Measurements from ENCODE around the gene CFAP221.

Gene CFAP221

GRCh38 chr2:119586085-119586484 lies 41.8 kb downstream of the CFAP221 start:
- H3K9ac ChIP-seq (ENCODE audit: insufficient read length, low read depth): no peak overlapping the region
- H3K27me3 ChIP-seq (ENCODE audit: insufficient read depth, insufficient read length): no peaks in the 10 kb centered on the region
- H3K36me3 ChIP-seq (ENCODE audit: insufficient read depth, insufficient read length, low read length): no peaks in the 10 kb centered on the region
- no peaks in the 10 kb centered on the region for H3K4me1 ChIP-seq (ENCODE audit: insufficient read depth, insufficient read length)
- H3K9me3 ChIP-seq (ENCODE audit: insufficient read depth, low read length): peaks cover 12% of the 10 kb centered on the region
- no peak for DNase-seq (ENCODE audit: low read depth, low spot score)
- TF ChIP-seq YY1 (IDR thresholded peaks at IDR 0.05; ENCODE audit: insufficient read depth, insufficient read length) (no peak), ZNF274 (IDR thresholded peaks at IDR 0.05; ENCODE audit: low read depth, low read length) (no peak)
- no peak overlapping the region for H3K4me3 ChIP-seq (ENCODE audit: insufficient read length, low read depth)

GRCh38 chr2:119590873-119591272 lies 46.6 kb downstream of the CFAP221 start:
- no peak for DNase-seq (ENCODE audit: low read depth, low spot score)
- TF ChIP-seq YY1 (IDR thresholded peaks at IDR 0.05; ENCODE audit: insufficient read depth, insufficient read length): no peak
- TF ChIP-seq ZNF274 (IDR thresholded peaks at IDR 0.05; ENCODE audit: low read depth, low read length): no peak
- TF ChIP-seq SUZ12 (IDR thresholded peaks at IDR 0.05; ENCODE audit: extremely low read depth, insufficient read depth, insufficient read length): no peak

GRCh38 chr2:119591523-119591922 lies 47.3 kb downstream of the CFAP221 start:
- Histone ChIP-seq H3K4me3 (ENCODE audit: insufficient read length, low read depth) (no peak overlapping the region), H3K9me3 (ENCODE audit: insufficient read depth, low read length) (no peaks in the 10 kb centered on the region), H3K27me3 (ENCODE audit: insufficient read depth, insufficient read length) (no peaks in the 10 kb centered on the region), H3K9ac (ENCODE audit: insufficient read length, low read depth) (no peak overlapping the region), H3K4me1 (ENCODE audit: insufficient read depth, insufficient read length) (no peaks in the 10 kb centered on the region), H3K36me3 (ENCODE audit: insufficient read depth, insufficient read length, low read length) (no peaks in the 10 kb centered on the region)
- DNase-seq (ENCODE audit: low read depth, low spot score): no peak
- TF ChIP-seq ZNF274 (IDR thresholded peaks at IDR 0.05; ENCODE audit: low read depth, low read length): no peak
- no peak for TF ChIP-seq SUZ12 (IDR thresholded peaks at IDR 0.05; ENCODE audit: extremely low read depth, insufficient read depth, insufficient read length)
- TF ChIP-seq YY1 (IDR thresholded peaks at IDR 0.05; ENCODE audit: insufficient read depth, insufficient read length): no peak

More at GRCh38 chr2:119590873-119591272, 46.6 kb downstream of the CFAP221 start:
- Histone ChIP-seq H3K9ac (ENCODE audit: insufficient read length, low read depth) (no peak overlapping the region), H3K36me3 (ENCODE audit: insufficient read depth, insufficient read length, low read length) (no peaks in the 10 kb centered on the region), H3K4me3 (ENCODE audit: insufficient read length, low read depth) (no peak overlapping the region), H3K4me1 (ENCODE audit: insufficient read depth, insufficient read length) (no peaks in the 10 kb centered on the region), H3K27me3 (ENCODE audit: insufficient read depth, insufficient read length) (no peaks in the 10 kb centered on the region), H3K9me3 (ENCODE audit: insufficient read depth, low read length) (no peaks in the 10 kb centered on the region)

GRCh38 chr2:119592436-119592835 lies 48.2 kb downstream of the CFAP221 start:
- Histone ChIP-seq H3K9me3 (ENCODE audit: insufficient read depth, low read length) (no peaks in the 10 kb centered on the region), H3K9ac (ENCODE audit: insufficient read length, low read depth) (no peak overlapping the region), H3K4me3 (ENCODE audit: insufficient read length, low read depth) (no peak overlapping the region), H3K4me1 (ENCODE audit: insufficient read depth, insufficient read length) (no peaks in the 10 kb centered on the region), H3K27me3 (ENCODE audit: insufficient read depth, insufficient read length) (no peaks in the 10 kb centered on the region), H3K36me3 (ENCODE audit: insufficient read depth, insufficient read length, low read length) (no peaks in the 10 kb centered on the region)
- TF ChIP-seq ZNF274 (IDR thresholded peaks at IDR 0.05; ENCODE audit: low read depth, low read length) (no peak), SUZ12 (IDR thresholded peaks at IDR 0.05; ENCODE audit: extremely low read depth, insufficient read depth, insufficient read length) (no peak), YY1 (IDR thresholded peaks at IDR 0.05; ENCODE audit: insufficient read depth, insufficient read length) (no peak)
- DNase-seq (ENCODE audit: low read depth, low spot score): no peak

- TF ChIP-seq YY1 (IDR thresholded peaks at IDR 0.05; ENCODE audit: insufficient read depth, insufficient read length) (no peak), ZNF274 (IDR thresholded peaks at IDR 0.05; ENCODE audit: low read depth, low read length) (no peak), SUZ12 (IDR thresholded peaks at IDR 0.05; ENCODE audit: extremely low read depth, insufficient read depth, insufficient read length) (no peak)
- no peaks in the 10 kb centered on the region for H3K36me3 ChIP-seq (ENCODE audit: insufficient read depth, insufficient read length, low read length)
- no peaks in the 10 kb centered on the region for H3K4me1 ChIP-seq (ENCODE audit: insufficient read depth, insufficient read length)
- no peaks in the 10 kb centered on the region for H3K9me3 ChIP-seq (ENCODE audit: insufficient read depth, low read length)
- no peak overlapping the region for H3K9ac ChIP-seq (ENCODE audit: insufficient read length, low read depth)
- no peak for DNase-seq (ENCODE audit: low read depth, low spot score)
- H3K27me3 ChIP-seq (ENCODE audit: insufficient read depth, insufficient read length): no peaks in the 10 kb centered on the region
- H3K4me3 ChIP-seq (ENCODE audit: insufficient read length, low read depth): no peak overlapping the region
These were observed 52.4 kb downstream of the CFAP221 start for GRCh38 chr2:119596638-119597037.

- Histone ChIP-seq H3K4me3 (ENCODE audit: insufficient read length, low read depth) (no peak overlapping the region), H3K36me3 (ENCODE audit: insufficient read depth, insufficient read length, low read length) (no peaks in the 10 kb centered on the region), H3K4me1 (ENCODE audit: insufficient read depth, insufficient read length) (no peaks in the 10 kb centered on the region), H3K9me3 (ENCODE audit: insufficient read depth, low read length) (no peaks in the 10 kb centered on the region), H3K9ac (ENCODE audit: insufficient read length, low read depth) (no peak overlapping the region), H3K27me3 (ENCODE audit: insufficient read depth, insufficient read length) (no peaks in the 10 kb centered on the region)
- TF ChIP-seq ZNF274 (IDR thresholded peaks at IDR 0.05; ENCODE audit: low read depth, low read length) (no peak), SUZ12 (IDR thresholded peaks at IDR 0.05; ENCODE audit: extremely low read depth, insufficient read depth, insufficient read length) (no peak), YY1 (IDR thresholded peaks at IDR 0.05; ENCODE audit: insufficient read depth, insufficient read length) (no peak)
- DNase-seq (ENCODE audit: low read depth, low spot score): no peak
These were observed 54.5 kb downstream of the CFAP221 start for GRCh38 chr2:119598596-119599263.

- Histone ChIP-seq H3K4me1 (ENCODE audit: insufficient read depth, insufficient read length) (no peaks in the 10 kb centered on the region), H3K27me3 (ENCODE audit: insufficient read depth, insufficient read length) (no peaks in the 10 kb centered on the region), H3K9ac (ENCODE audit: insufficient read length, low read depth) (no peak overlapping the region), H3K36me3 (ENCODE audit: insufficient read depth, insufficient read length, low read length) (no peaks in the 10 kb centered on the region), H3K9me3 (ENCODE audit: insufficient read depth, low read length) (no peaks in the 10 kb centered on the region), H3K4me3 (ENCODE audit: insufficient read length, low read depth) (no peak overlapping the region)
- TF ChIP-seq ZNF274 (IDR thresholded peaks at IDR 0.05; ENCODE audit: low read depth, low read length): no peak
- no peak for TF ChIP-seq SUZ12 (IDR thresholded peaks at IDR 0.05; ENCODE audit: extremely low read depth, insufficient read depth, insufficient read length)
- no peak for DNase-seq (ENCODE audit: low read depth, low spot score)
These were observed 55.1 kb downstream of the CFAP221 start for GRCh38 chr2:119599384-119599783.

Data from NT2/D1 (cell line).